Activated CD4-positive, alpha-beta memory T cell treated with anti-CD3 and anti-CD28 coated beads for 36 hours (primary cell): ENCODE measurements around the gene TXNRD2. TPM values are rescaled to one million over a fixed set of nuclear protein-coding genes. Genes with fewer than 3 reads are reported as not detected.
"Not testable (repeated sequence)": the region's sequence is repeated elsewhere in the genome, so short reads cannot be mapped to it uniquely, and the experiment has no call there.

Experiments
- CTCF ChIA-PET: fragments of 350-600 bp; sonication (Branson Sonifier 250); formaldehyde crosslinking; loops from one replicate; lab custom pipeline; 2021; ENCODE audit warnings: antibody characterized with exemption, inconsistent platforms; lab: Charles Lee
- POLR2A ChIA-PET: fragments of 350-600 bp; sonication (Branson Sonifier 250); formaldehyde crosslinking; loops from one replicate; lab custom pipeline; 2021; ENCODE audit warnings: antibody characterized with exemption; lab: Charles Lee
- DNase-seq: peaks from one replicate; pipeline ENCODE4 v3.0.0-alpha.2; 2020
- H3K27ac Mint-ChIP-seq: one replicate; pipeline ENCODE4 v1.8.0; 2021; ENCODE audit warnings: mixed read lengths
- H3K27me3 Mint-ChIP-seq: one replicate; pipeline ENCODE4 v1.8.0; 2021; ENCODE audit warnings: mixed read lengths
- H3K36me3 Mint-ChIP-seq: one replicate; pipeline ENCODE4 v1.8.0; 2021; ENCODE audit warnings: mixed read lengths
- H3K4me1 Mint-ChIP-seq: one replicate; pipeline ENCODE4 v1.8.0; 2021; ENCODE audit warnings: low read depth, mixed read lengths
- H3K4me3 Mint-ChIP-seq: one replicate; pipeline ENCODE4 v1.8.0; 2021; ENCODE audit warnings: mild to moderate bottlenecking, mixed read lengths
- H3K9me3 Mint-ChIP-seq: one replicate; pipeline ENCODE4 v1.8.0; 2021; ENCODE audit warnings: mixed read lengths
- intact Hi-C: fragments of 100-400 bp; cut with micrococcal nuclease; formaldehyde crosslinking; loops from one replicate; pipeline ENCODE4 v1.15.1; 2023
- total RNA-seq, 2 experiments: library from RNA; stranded (reverse); gene quantifications; one replicate each; pipeline ENCODE4 v1.2.3, GENCODE V29; 2021

The TXNRD2 gene
- total RNA-seq, 2 experiments from 2014 or later, result 23.3 to 23.4 TPM

DNA sequence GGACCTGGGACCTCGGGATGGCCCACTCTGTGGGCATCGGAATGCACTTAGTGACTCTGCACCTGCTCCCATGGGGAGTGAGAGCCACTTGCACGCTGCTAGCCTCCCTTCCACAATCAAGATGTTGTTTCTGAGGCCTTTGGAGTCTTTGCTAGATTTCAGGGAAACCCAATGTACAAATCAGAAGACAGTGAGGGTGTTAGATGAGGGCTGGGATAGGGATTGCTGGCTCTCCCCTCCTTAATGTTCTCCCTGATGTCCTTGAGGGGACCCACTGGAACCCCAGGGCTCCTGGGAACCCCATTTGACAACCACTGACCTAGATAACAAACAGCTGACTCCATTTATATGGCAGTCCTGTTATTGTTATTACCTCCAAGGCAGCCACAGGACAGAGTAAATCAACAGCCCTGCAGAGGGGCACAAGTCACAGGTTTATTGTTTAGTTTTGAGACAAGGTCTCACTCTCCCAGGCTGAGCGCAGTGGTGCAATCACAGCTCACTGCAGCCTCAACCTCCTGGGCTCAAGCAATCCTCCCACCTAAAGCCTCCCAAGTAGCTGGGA, 31.4 kb downstream of the TXNRD2 start:
- no peaks in the 10 kb centered on the region for H3K27me3 Mint-ChIP-seq
- no peaks in the 10 kb centered on the region for H3K9me3 Mint-ChIP-seq
- no peak overlapping the region for H3K27ac Mint-ChIP-seq
- intact Hi-C loops, result loop anchor here (1.0 kb wide), 1 partner anchor 180 kb away; no protein-coding TSS in a partner anchor
- H3K4me3 Mint-ChIP-seq, result no peak overlapping the region
- peaks cover 24% of the 10 kb centered on the region for H3K36me3 Mint-ChIP-seq
- DNase-seq, result no peak
- peaks cover 4% of the 10 kb centered on the region for H3K4me1 Mint-ChIP-seq
- POLR2A ChIA-PET, result interaction anchor here (1.2 kb wide), 1 partner anchor 30 kb away, joined by 3 read pairs; no protein-coding TSS in a partner anchor
- CTCF ChIA-PET, result interaction anchor here (0.6 to 5.2 kb wide), 37 partner anchors 8 to 407 kb away, joined by 3 to 159 read pairs (median 4); partner anchors contain the start of gene GP1BB

DNA sequence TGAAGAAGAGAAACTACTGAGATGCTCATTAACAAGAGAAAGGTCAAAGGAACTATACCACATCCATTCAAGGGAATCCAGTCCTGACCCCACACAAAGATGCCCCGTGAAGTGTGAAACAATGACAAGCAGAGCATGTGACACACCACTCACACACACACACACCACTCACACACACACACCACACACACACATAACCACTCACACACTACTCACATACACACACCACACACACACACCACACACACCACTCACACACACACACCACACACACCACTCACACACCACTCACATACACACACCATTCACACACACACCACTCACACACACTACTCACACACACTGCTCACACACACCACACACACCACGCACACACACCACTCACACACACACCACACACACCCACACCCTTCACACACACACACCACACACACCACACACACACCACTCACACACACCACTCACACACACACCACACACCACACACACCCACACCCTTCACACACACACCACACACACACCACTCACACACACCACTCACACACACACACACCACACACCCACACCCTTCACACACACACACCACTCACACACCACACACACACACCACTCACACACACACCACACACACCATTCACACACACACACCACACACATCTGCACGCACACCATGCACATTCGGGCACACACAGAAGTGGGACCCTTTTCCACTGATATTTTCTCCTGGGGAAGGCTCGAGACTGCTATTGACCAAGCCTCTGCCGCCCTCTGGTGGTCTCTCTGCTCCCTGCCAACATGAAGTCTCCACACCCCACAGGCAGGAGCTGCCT, 32.1 kb downstream of the TXNRD2 start:
- H3K36me3 Mint-ChIP-seq, result peaks cover 19% of the 10 kb centered on the region
- no peaks in the 10 kb centered on the region for H3K27me3 Mint-ChIP-seq
- ChIA-PET CTCF (interaction anchor here (0.6 to 5.2 kb wide), 36 partner anchors 8 to 407 kb away, joined by 3 to 159 read pairs (median 4); partner anchors contain the start of gene GP1BB), POLR2A (no interaction called here)
- H3K4me1 Mint-ChIP-seq, result peaks cover 4% of the 10 kb centered on the region
- intact Hi-C loops, result loop anchor here (1.0 kb wide), 1 partner anchor 179 kb away; no protein-coding TSS in a partner anchor
- H3K4me3 Mint-ChIP-seq, result no peak overlapping the region
- peak; percentile 88 for DNase-seq
- H3K27ac Mint-ChIP-seq, result peak overlapping the region; percentile 38
- no peaks in the 10 kb centered on the region for H3K9me3 Mint-ChIP-seq

DNA sequence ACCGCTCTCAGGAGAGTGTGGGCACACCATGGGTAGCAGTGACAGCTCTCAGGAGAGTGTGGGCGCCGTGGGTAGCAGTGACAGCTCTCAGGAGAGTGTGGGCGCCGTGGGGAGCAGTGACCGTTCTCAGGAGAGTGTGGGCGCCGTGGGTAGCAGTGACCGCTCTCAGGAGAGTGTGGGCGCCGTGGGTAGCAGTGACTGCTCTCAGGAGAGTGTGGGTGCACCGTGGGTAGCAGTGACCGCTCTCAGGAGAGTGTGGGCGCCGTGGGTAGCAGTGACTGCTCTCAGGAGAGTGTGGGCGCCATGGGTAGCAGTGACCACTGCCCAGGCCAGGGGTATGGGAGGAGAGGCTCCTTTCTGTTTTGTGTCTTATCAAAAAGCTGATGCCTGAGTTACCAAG, 33.7 kb downstream of the TXNRD2 start:
- H3K4me1 Mint-ChIP-seq, H3K27me3 Mint-ChIP-seq, H3K9me3 Mint-ChIP-seq, H3K27ac Mint-ChIP-seq, H3K36me3 Mint-ChIP-seq, H3K4me3 Mint-ChIP-seq, intact Hi-C loops, DNase-seq: not testable (repeated sequence)
- CTCF ChIA-PET, result interaction anchor here (1.0 to 1.4 kb wide), 2 partner anchors 18 to 177 kb away, joined by 3 to 9 read pairs; no protein-coding TSS in a partner anchor
- POLR2A ChIA-PET, result interaction anchor here (0.7 kb wide), 1 partner anchor 20 kb away, joined by 3 read pairs; no protein-coding TSS in a partner anchor

DNA sequence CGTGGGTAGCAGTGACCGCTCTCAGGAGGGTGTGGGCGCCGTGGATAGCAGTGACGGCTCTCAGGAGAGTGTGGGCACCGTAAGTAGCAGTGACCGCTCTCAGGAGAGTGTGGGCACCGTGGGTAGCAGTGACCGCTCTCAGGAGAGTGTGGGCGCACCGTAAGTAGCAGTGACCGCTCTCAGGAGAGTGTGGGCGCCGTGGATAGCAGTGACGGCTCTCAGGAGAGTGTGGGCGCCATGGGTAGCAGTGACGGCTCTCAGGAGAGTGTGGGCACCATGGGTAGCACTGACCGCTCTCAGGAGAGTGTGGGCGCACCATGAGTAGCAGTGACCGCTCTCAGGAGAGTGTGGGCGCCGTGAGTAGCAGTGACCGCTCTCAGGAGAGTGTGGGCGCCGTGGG, 34.8 kb downstream of the TXNRD2 start:
- H3K36me3 Mint-ChIP-seq, intact Hi-C loops, H3K27ac Mint-ChIP-seq, DNase-seq, H3K9me3 Mint-ChIP-seq, H3K27me3 Mint-ChIP-seq, H3K4me3 Mint-ChIP-seq, H3K4me1 Mint-ChIP-seq: not testable (repeated sequence)
- ChIA-PET POLR2A (interaction anchor here (0.6 kb wide), 1 partner anchor 47 kb away, joined by 3 read pairs; no protein-coding TSS in a partner anchor), CTCF (interaction anchor here (1.7 kb wide), 1 partner anchor 176 kb away, joined by 7 read pairs; no protein-coding TSS in a partner anchor)

DNA sequence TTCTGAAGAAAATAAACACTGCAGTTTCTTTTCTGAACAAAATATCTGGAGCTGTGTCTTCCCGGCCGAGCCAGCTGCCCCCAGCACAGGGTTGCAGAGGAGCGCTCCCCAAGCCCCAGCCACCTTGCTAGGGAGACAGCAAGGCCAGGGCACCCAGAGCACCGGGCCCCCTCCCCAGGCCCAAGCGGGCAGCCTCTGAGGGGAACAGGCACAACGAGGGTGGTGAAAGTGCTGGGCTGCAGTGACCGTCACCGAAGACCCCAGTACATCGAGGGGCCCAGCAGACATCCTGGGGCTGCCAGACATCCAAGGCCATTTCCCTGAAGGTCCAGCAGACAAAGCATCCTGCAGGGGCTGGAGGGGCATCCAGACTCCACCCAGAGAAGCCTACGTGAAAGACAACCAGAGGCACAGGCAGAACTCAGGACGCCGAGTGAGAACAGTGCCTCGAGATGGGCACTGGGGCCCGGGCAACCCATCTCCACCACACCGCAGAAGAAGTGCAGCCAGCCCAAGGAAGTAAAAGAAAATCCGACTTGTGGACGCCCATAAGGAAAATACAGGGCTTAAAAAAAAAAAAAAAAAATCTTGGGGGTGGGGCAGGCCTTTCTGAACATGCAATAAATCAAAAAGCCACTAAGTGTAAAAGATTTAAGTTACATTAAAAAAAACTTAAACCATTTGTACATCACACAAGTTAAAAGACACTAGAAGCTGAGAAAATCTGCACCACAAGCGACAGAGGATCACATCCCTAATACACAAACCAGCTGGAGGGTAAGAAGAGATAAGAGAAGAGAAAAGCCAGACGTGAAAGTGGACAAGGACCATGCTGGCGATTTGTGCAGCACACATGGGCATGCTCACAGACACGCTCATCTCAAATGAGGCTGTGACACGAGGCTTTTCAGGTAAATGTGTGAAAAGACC, 36.0 kb downstream of the TXNRD2 start:
- intact Hi-C loops, result no loop called here
- ChIA-PET POLR2A (no interaction called here), CTCF (interaction anchor here (0.6 to 4.6 kb wide), 3 partner anchors 169 to 175 kb away, joined by 3 to 19 read pairs (median 7); no protein-coding TSS in a partner anchor)
- DNase-seq, result no peak
- no peaks in the 10 kb centered on the region for H3K9me3 Mint-ChIP-seq
- no peak overlapping the region for H3K27ac Mint-ChIP-seq
- no peak overlapping the region for H3K4me3 Mint-ChIP-seq
- H3K36me3 Mint-ChIP-seq, result peaks cover 6% of the 10 kb centered on the region
- H3K4me1 Mint-ChIP-seq, result peaks cover 4% of the 10 kb centered on the region
- no peaks in the 10 kb centered on the region for H3K27me3 Mint-ChIP-seq

DNA sequence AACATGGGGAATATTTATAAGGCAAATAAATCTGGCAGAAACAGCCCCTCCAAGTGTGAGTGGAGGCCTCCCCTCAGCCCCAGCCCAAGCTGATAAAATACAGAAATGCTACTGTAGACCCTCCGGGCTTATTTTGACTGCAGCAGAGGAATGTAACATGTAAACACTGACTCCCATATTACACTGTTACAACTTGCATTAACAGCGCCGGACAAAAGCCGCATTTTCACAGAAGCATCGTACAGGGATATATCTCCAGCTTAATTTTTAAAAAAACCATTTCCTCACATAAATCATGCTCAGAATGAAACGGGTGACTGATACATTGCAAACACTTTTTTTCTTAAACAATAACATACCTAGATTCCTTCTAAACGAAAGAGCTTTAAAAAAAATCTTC, 36.7 kb downstream of the TXNRD2 start:
- no peak for DNase-seq
- H3K9me3 Mint-ChIP-seq, result no peaks in the 10 kb centered on the region
- intact Hi-C loops, result no loop called here
- H3K4me3 Mint-ChIP-seq, result no peak overlapping the region
- peaks cover 6% of the 10 kb centered on the region for H3K36me3 Mint-ChIP-seq
- H3K4me1 Mint-ChIP-seq, result peaks cover 3% of the 10 kb centered on the region
- ChIA-PET CTCF (interaction anchor here (4.6 kb wide), 1 partner anchor 174 kb away, joined by 19 read pairs; no protein-coding TSS in a partner anchor), POLR2A (no interaction called here)
- no peak overlapping the region for H3K27ac Mint-ChIP-seq
- no peaks in the 10 kb centered on the region for H3K27me3 Mint-ChIP-seq

DNA sequence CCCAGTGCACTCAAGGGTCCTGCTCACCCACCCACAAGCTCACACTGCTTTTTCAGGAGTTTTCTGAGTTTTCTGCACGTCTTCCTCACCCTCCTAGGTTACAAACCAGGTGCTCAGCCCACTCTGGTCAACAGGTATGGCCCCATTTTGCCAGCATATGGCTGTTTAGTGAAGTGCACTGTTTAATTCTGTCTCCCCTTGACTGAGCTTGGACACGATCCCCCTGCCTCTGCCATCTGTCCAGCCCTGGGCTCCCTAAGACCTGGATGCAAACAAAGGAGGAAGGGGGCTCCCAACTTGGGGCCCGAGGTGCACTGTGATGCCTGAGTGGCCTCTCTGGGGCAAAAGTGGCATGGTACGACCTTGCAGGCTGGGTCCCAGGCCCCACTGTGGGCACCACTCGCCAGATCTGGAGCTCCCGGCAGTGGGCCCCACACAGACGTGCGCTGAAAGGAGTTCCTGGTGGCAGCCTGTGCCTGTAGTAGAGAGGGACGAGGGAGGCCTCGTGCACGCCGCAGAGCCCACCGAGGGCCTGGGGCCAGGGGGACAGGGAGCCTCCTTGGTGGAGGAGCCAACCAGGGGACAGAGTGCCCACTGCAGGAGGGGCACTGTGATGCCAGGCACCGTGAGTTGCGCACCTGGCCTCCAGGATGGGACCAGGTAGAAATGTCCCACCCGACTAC, 37.3 kb downstream of the TXNRD2 start:
- DNase-seq, result no peak
- Mint-ChIP-seq H3K27me3 (no peaks in the 10 kb centered on the region), H3K9me3 (no peaks in the 10 kb centered on the region), H3K27ac (no peak overlapping the region), H3K4me1 (no peaks in the 10 kb centered on the region), H3K36me3 (peaks cover 6% of the 10 kb centered on the region), H3K4me3 (no peak overlapping the region)
- POLR2A ChIA-PET, result no interaction called here
- CTCF ChIA-PET, result interaction anchor here (4.6 kb wide), 1 partner anchor 173 kb away, joined by 19 read pairs; no protein-coding TSS in a partner anchor
- intact Hi-C loops, result no loop called here

DNA sequence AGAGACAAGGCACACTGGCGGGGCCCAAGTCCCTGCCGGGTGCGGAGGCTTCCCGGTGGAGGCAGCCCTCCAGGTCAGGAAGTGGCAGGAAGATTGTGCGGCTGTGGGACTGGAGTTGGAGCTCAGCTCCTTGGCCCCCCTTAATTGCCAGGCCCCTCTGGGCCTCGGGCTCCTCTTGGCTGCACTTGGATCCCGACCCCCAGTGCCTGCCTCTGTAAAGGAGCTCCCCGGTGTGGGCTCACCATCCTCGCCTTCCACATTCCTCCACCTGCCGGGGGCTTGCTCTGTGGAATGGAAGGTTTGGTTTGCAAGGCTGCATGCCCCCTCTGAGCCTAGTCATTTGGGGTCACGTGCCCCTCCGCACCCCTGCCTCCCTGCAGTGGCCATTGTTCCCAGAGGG, 38.1 kb downstream of the TXNRD2 start:
- no peaks in the 10 kb centered on the region for H3K4me1 Mint-ChIP-seq
- no peak overlapping the region for H3K4me3 Mint-ChIP-seq
- no peaks in the 10 kb centered on the region for H3K27me3 Mint-ChIP-seq
- intact Hi-C loops, result no loop called here
- ChIA-PET POLR2A (no interaction called here), CTCF (interaction anchor here (4.6 kb wide), 1 partner anchor 172 kb away, joined by 19 read pairs; no protein-coding TSS in a partner anchor)
- H3K27ac Mint-ChIP-seq, result no peak overlapping the region
- no peak for DNase-seq
- peaks cover 5% of the 10 kb centered on the region for H3K36me3 Mint-ChIP-seq
- H3K9me3 Mint-ChIP-seq, result no peaks in the 10 kb centered on the region

DNA sequence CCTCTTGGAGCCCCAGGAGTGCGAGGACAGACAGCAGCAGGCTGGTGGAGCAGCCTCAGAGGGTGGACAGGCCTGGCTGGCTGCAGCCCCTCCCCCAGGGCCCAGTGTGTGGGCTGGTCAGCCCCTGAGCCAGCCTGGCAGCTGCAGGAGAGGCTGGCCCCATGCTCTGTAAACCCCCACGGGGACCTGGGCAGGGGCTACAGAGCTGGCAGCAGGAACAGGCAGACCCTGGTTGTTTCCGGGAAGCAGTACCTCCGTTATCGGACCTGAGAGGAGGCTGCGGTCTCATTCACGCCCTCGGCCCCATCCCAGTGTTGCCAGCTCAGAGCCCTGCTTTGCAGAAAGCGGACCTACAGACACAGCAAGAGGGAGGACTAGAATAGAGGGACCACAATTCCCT, 38.6 kb downstream of the TXNRD2 start:
- no peak overlapping the region for H3K4me3 Mint-ChIP-seq
- intact Hi-C loops, result no loop called here
- no peak overlapping the region for H3K27ac Mint-ChIP-seq
- no peaks in the 10 kb centered on the region for H3K4me1 Mint-ChIP-seq
- H3K27me3 Mint-ChIP-seq, result no peaks in the 10 kb centered on the region
- CTCF ChIA-PET, result interaction anchor here (4.6 kb wide), 1 partner anchor 172 kb away, joined by 19 read pairs; no protein-coding TSS in a partner anchor
- H3K36me3 Mint-ChIP-seq, result peaks cover 1% of the 10 kb centered on the region
- DNase-seq, result no peak
- no peaks in the 10 kb centered on the region for H3K9me3 Mint-ChIP-seq
- POLR2A ChIA-PET, result no interaction called here

DNA sequence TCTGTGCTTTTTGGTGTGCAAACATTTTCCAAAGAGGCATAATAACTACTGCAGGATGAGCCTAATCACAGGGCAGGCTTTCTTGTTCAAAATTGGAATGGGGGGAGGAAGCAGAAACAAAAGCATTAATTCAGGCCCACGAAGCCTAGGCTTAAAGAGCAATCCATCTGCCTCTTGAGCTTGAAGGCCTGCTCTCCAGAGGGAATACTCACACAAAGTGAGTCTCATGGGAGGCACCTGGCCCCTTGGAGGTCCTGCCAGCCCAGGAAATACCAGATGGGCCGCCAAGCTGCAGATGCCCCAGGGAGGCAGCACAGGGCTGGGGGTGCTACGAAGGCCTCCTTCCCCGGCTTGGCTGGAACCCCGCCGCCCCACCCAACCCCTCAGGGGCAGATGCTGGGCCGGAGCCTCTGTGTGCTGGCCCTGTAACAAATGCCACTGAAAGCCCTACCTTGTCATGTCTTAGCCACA, 39.3 kb downstream of the TXNRD2 start:
- Mint-ChIP-seq H3K36me3 (peaks cover 3% of the 10 kb centered on the region), H3K4me3 (no peak overlapping the region), H3K27ac (no peak overlapping the region), H3K9me3 (no peaks in the 10 kb centered on the region), H3K4me1 (no peaks in the 10 kb centered on the region), H3K27me3 (no peaks in the 10 kb centered on the region)
- CTCF ChIA-PET, result interaction anchor here (4.6 kb wide), 1 partner anchor 171 kb away, joined by 19 read pairs; no protein-coding TSS in a partner anchor
- no peak for DNase-seq
- intact Hi-C loops, result no loop called here
- POLR2A ChIA-PET, result no interaction called here
